GM12891 (cell line): ENCODE data around the gene RBBP7.

ENCODE experiments used
- POLR2A ChIP-seq: IDR thresholded peaks from 2 replicates; pipeline ENCODE4 v1.6.1; 2011; ENCODE audit warnings: low read depth, low read length, control low read depth
- POLR2AphosphoS5 ChIP-seq: IDR thresholded peaks from 2 replicates; pipeline ENCODE4 v1.6.1; 2011; ENCODE audit warnings: low read depth, low read length, control low read depth
- TAF1 ChIP-seq: IDR thresholded peaks from 2 replicates; pipeline ENCODE4 v1.6.1; 2011; ENCODE audit warnings: low read depth, low read length, control low read depth

GRCh38 chrX:16914058-16914457 is 43.9 kb upstream of the RBBP7 start:
- TF ChIP-seq TAF1, result no peak
- no peak for TF ChIP-seq POLR2A
- TF ChIP-seq POLR2AphosphoS5, result no peak
